GM12873 (cell line): Measurements from ENCODE around the gene STAT6.
A peak's percentile ranks its signal among the peaks of the same experiment; 100 is the strongest.

Source experiments
- CTCF ChIP-seq: IDR thresholded peaks from 2 replicates; pipeline ENCODE4 v1.5.1; 2012; ENCODE audit warnings: low read depth, mild to moderate bottlenecking, moderate library complexity, low read length, control low read depth; ENCODE audit not compliant: insufficient read depth; ENCODE audit errors: missing control alignments

Gene STAT6

GRCh38 chr12:57123813-57124212 lies 12.7 kb upstream of the STAT6 start:
- TF ChIP-seq CTCF, result no peak

GRCh38 chr12:57119294-57120085 lies 8.3 kb upstream of the STAT6 start:
- TF ChIP-seq CTCF, result no peak

GRCh38 chr12:57118711-57119271 lies 7.6 kb upstream of the STAT6 start:
- TF ChIP-seq CTCF, result no peak

- no peak for TF ChIP-seq CTCF
Observed at GRCh38 chr12:57116580-57117281, 5.6 kb upstream of the STAT6 start.

GRCh38 chr12:57112492-57113294 lies 1.5 kb upstream of the STAT6 start:
- peak; percentile 83 for TF ChIP-seq CTCF

GRCh38 chr12:57110104-57111030 lies 795 bp downstream of the STAT6 start:
- no peak for TF ChIP-seq CTCF
